Measurements from ENCODE around the gene OR10R2.
"Not testable (repeated sequence)": the region's sequence is repeated elsewhere in the genome, so short reads cannot be mapped to it uniquely, and the experiment has no call there.

Gene OR10R2
- total RNA-seq, result 0 reads per million in 4 donors

- no peak for DNase-seq
Measured at GRCh38 chr1:158471920-158472319, at the start of gene OR10R2. Gene OR10R2 (plus strand): TSS chr1:158472220. CDS start chr1:158472326, 106 bp downstream.

- no peak for DNase-seq
Measured at GRCh38 chr1:158425027-158425426, 47.0 kb upstream of the OR10R2 start.

- DNase-seq, result no peak
Measured at GRCh38 chr1:158426137-158426536, 45.9 kb upstream of the OR10R2 start, which contains the start of gene OR10K2. Gene OR10K2 (minus strand): TSS chr1:158426237. CDS start chr1:158420866, 5,371 bp downstream.

- DNase-seq, result not testable (repeated sequence)
Measured at GRCh38 chr1:158430163-158430562, 41.9 kb upstream of the OR10R2 start.

GRCh38 chr1:158434741-158435140 lies 37.3 kb upstream of the OR10R2 start:
- no peak for DNase-seq

GRCh38 chr1:158445376-158445775 lies 26.6 kb upstream of the OR10R2 start:
- no peak for DNase-seq

GRCh38 chr1:158454537-158454936 lies 17.5 kb upstream of the OR10R2 start:
- DNase-seq, result no peak

GRCh38 chr1:158457246-158457645 lies 14.8 kb upstream of the OR10R2 start:
- no peak for DNase-seq

- no peak for DNase-seq
Measured at GRCh38 chr1:158458263-158458662, 13.8 kb upstream of the OR10R2 start.

- DNase-seq, result no peak
Measured at GRCh38 chr1:158461534-158461933, 10.5 kb upstream of the OR10R2 start, which contains the start of gene OR10K1. Gene OR10K1 (plus strand): TSS chr1:158461834. CDS start chr1:158465562, 3,728 bp downstream.

GRCh38 chr1:158485455-158485854 lies 13.4 kb downstream of the OR10R2 start:
- no peak for DNase-seq

GRCh38 chr1:158491316-158491715 lies 19.3 kb downstream of the OR10R2 start:
- DNase-seq, result no peak

GRCh38 chr1:158493054-158493453 lies 21.0 kb downstream of the OR10R2 start:
- no peak for DNase-seq

GRCh38 chr1:158494796-158495195 lies 22.8 kb downstream of the OR10R2 start:
- DNase-seq, result no peak

- DNase-seq, result no peak
Measured at GRCh38 chr1:158496374-158496773, 24.4 kb downstream of the OR10R2 start.

- peak in 3 of 5 donors; percentile 8 to 29 (median 25) for DNase-seq
Measured at GRCh38 chr1:158506369-158506987, 34.5 kb downstream of the OR10R2 start.

GRCh38 chr1:158507511-158507910 lies 35.5 kb downstream of the OR10R2 start:
- DNase-seq, result no peak

GRCh38 chr1:158509471-158510156 lies 37.6 kb downstream of the OR10R2 start:
- DNase-seq, result no peak

GRCh38 chr1:158516966-158517365 lies 44.9 kb downstream of the OR10R2 start:
- DNase-seq, result no peak

GRCh38 chr1:158520021-158520420 lies 48.0 kb downstream of the OR10R2 start:
- DNase-seq, result no peak

GRCh38 chr1:158520955-158521665 lies 49.1 kb downstream of the OR10R2 start:
- no peak for DNase-seq

GRCh38 chr1:158521666-158522058 lies 49.6 kb downstream of the OR10R2 start:
- DNase-seq, result no peak

- DNase-seq, result peak in 1 of 5 donors; percentile 33
Measured at GRCh38 chr1:158527190-158527815, 55.3 kb downstream of the OR10R2 start.
